ENCODE data around the gene SLC43A3.

GRCh38 chr11:57396744-57397143 is 30.2 kb downstream of the SLC43A3 start:
- TF ChIP-seq CTCF (IDR thresholded peaks at IDR 0.05; ENCODE audit: low read depth, low read length, poor library complexity, severe bottlenecking): no peak
- no peak for TF ChIP-seq EZH2phosphoT487 (IDR thresholded peaks at IDR 0.05; ENCODE audit: borderline replicate concordance, low read length)

All from DOHH2 (cell line).